Panc1 (cell line): ENCODE results near the gene USP6NL.

Source experiments
- POLR2AphosphoS5 ChIP-seq: IDR thresholded peaks from 2 replicates; pipeline ENCODE4 v1.6.1; 2012; ENCODE audit warnings: mild to moderate bottlenecking, low read depth, low read length, moderate library complexity
- REST ChIP-seq, 2 experiments: IDR thresholded peaks; 2 replicates each; pipeline ENCODE4 v1.6.1; 2011 to 2012; ENCODE audit warnings: low read depth in 2 of 2, control low read depth in 1 of 2, low read length in 1 of 2, mild to moderate bottlenecking in 1 of 2, moderate library complexity in 1 of 2; ENCODE audit not compliant: insufficient read depth in 1 of 2
- TCF7L2 ChIP-seq: IDR thresholded peaks from 2 replicates; pipeline ENCODE4 v1.6.1; 2011; ENCODE audit warnings: mild to moderate bottlenecking, low read depth, low read length, inconsistent platforms
- TF ChIP-seq, protein P1 (sequence below): fragments of 450-650 bp; IDR thresholded peaks from 2 replicates; pipeline ENCODE4 v1.5.1; 2017; ENCODE audit warnings: mild to moderate bottlenecking

GRCh38 chr10:11605807-11606408, 5.5 kb downstream of the USP6NL start:
- TF ChIP-seq, protein P1, sequence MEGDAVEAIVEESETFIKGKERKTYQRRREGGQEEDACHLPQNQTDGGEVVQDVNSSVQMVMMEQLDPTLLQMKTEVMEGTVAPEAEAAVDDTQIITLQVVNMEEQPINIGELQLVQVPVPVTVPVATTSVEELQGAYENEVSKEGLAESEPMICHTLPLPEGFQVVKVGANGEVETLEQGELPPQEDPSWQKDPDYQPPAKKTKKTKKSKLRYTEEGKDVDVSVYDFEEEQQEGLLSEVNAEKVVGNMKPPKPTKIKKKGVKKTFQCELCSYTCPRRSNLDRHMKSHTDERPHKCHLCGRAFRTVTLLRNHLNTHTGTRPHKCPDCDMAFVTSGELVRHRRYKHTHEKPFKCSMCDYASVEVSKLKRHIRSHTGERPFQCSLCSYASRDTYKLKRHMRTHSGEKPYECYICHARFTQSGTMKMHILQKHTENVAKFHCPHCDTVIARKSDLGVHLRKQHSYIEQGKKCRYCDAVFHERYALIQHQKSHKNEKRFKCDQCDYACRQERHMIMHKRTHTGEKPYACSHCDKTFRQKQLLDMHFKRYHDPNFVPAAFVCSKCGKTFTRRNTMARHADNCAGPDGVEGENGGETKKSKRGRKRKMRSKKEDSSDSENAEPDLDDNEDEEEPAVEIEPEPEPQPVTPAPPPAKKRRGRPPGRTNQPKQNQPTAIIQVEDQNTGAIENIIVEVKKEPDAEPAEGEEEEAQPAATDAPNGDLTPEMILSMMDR = no peak
- no peak for TF ChIP-seq REST (IDR thresholded peaks at IDR 0.05; ENCODE audit: insufficient read depth in 1 of 2, low read depth in 2 of 2, low read length in 1 of 2)
- no peak for TF ChIP-seq POLR2AphosphoS5
- no peak for TF ChIP-seq TCF7L2
